CD4-positive, alpha-beta T cell (primary cell): Measurements from ENCODE around the gene JDP2. TPM values are rescaled to one million over a fixed set of nuclear protein-coding genes. Genes with fewer than 3 reads are reported as not detected.

Experiments
- ATAC-seq: fragments of 200-7000 bp; cut with Tn5 transposase; one replicate; pipeline ENCODE4 v1.10.0; 2022; ENCODE audit warnings: mild to moderate bottlenecking; ENCODE audit not compliant: poor library complexity
- CTCF ChIA-PET: fragments of 350-600 bp; sonication (Branson Sonifier 250); formaldehyde crosslinking; loops from one replicate; lab custom pipeline; 2021; ENCODE audit warnings: antibody characterized with exemption, inconsistent platforms; lab: Charles Lee
- POLR2A ChIA-PET: fragments of 350-600 bp; sonication (Branson Sonifier 250); formaldehyde crosslinking; loops from one replicate; lab custom pipeline; 2021; ENCODE audit warnings: antibody characterized with exemption, inconsistent platforms; lab: Charles Lee
- DNase-seq, 14 experiments: peaks; one replicate each; pipeline ENCODE4 v3.0.0-alpha.2; 2013 to 2020; ENCODE audit warnings: mixed read lengths in 2 of 14
- H3K27ac ChIP-seq, 2 donors: one replicate each; pipeline versions ENCODE4 v1.5.1 to v1.7.0; 2013; ENCODE audit warnings: low read length in 2 of 2, low read depth in 1 of 2, mild to moderate bottlenecking in 1 of 2
- H3K27me3 ChIP-seq, 2 experiments: 1 replicate in 1 of 2; 2 replicates in 1 of 2; pipeline versions ENCODE4 v1.6.1 to v1.7.0; 2013; ENCODE audit warnings: low read length in 2 of 2, control low read depth in 1 of 2, mild to moderate bottlenecking in 1 of 2, moderate library complexity in 1 of 2; ENCODE audit not compliant: insufficient read depth in 2 of 2, control insufficient read depth in 1 of 2
- H3K36me3 ChIP-seq: one replicate; pipeline ENCODE4 v1.6.1; 2013; ENCODE audit warnings: low read length, control low read depth; ENCODE audit not compliant: insufficient read depth
- H3K4me1 ChIP-seq: one replicate; pipeline ENCODE4 v1.6.1; 2013; ENCODE audit warnings: low read length, control low read depth; ENCODE audit not compliant: insufficient read depth
- H3K4me3 ChIP-seq: one replicate; pipeline ENCODE4 v1.5.1; 2013; ENCODE audit warnings: mild to moderate bottlenecking, low read length, moderate library complexity
- H3K9me3 ChIP-seq, 2 experiments: 1 replicate in 1 of 2; 2 replicates in 1 of 2; pipeline versions ENCODE4 v1.6.1 to v1.7.0; 2013; ENCODE audit warnings: low read length in 2 of 2, mild to moderate bottlenecking in 2 of 2, control low read depth in 1 of 2, moderate library complexity in 1 of 2; ENCODE audit not compliant: control insufficient read depth in 1 of 2, insufficient read depth in 1 of 2
- H3K27ac Mint-ChIP-seq: one replicate; pipeline ENCODE4 v1.8.0; 2020; ENCODE audit warnings: mixed read lengths
- H3K27me3 Mint-ChIP-seq: one replicate; pipeline ENCODE4 v1.8.0; 2021; ENCODE audit warnings: mixed read lengths
- H3K36me3 Mint-ChIP-seq: one replicate; pipeline ENCODE4 v1.8.0; 2021; ENCODE audit warnings: low read depth, mixed read lengths
- H3K4me1 Mint-ChIP-seq: one replicate; pipeline ENCODE4 v1.8.0; 2021; ENCODE audit warnings: low read depth, mixed read lengths
- H3K4me3 Mint-ChIP-seq: one replicate; pipeline ENCODE4 v1.8.0; 2020; ENCODE audit warnings: mild to moderate bottlenecking, mixed read lengths
- H3K9me3 Mint-ChIP-seq: one replicate; pipeline ENCODE4 v1.8.0; 2020; ENCODE audit warnings: mixed read lengths
- CTCF ChIP-seq: fragments of 200-600 bp; IDR thresholded peaks from one replicate; pipeline ENCODE4 v1.8.0; 2022; ENCODE audit warnings: antibody characterized with exemption, mild to moderate bottlenecking
- intact Hi-C, 2 experiments: fragments of 100-400 bp; cut with DNase I in 1 of 2; cut with micrococcal nuclease in 1 of 2; formaldehyde crosslinking; loops; one replicate each; pipeline versions ENCODE4 v1.15.1 to v1.9.0; 2023 to 2025; cut with DNase I, micrococcal nuclease
- total RNA-seq, 174 experiments: library from RNA in 2 of 174; stranded (reverse) in 2 of 174; gene quantifications; one replicate each; pipeline ENCODE4 v1.2.3 and lab custom pipeline; 2021 to 2026

The JDP2 gene
- total RNA-seq, 2 experiments from 2014 or later, result 1.1 to 1.2 TPM

- ChIA-PET CTCF (interaction anchor here (0.9 kb wide), 1 partner anchor 10 kb away, joined by 3 read pairs; no protein-coding TSS in a partner anchor), POLR2A (no interaction called here)
- intact Hi-C loops, result no loop called here
- Mint-ChIP-seq H3K36me3 (no peaks in the 10 kb centered on the region), H3K27me3 (no peaks in the 10 kb centered on the region), H3K4me1 (no peaks in the 10 kb centered on the region), H3K27ac (no peak overlapping the region), H3K9me3 (no peaks in the 10 kb centered on the region), H3K4me3 (no peak overlapping the region)
- no peak overlapping the region for H3K4me3 ChIP-seq
- no peaks in the 10 kb centered on the region for H3K36me3 ChIP-seq
- peaks cover 0 to 5% of the 10 kb centered on the region in 2 experiments for H3K9me3 ChIP-seq
- H3K27me3 ChIP-seq, result no peaks in the 10 kb centered on the region
- ATAC-seq, result no peak
- no peak overlapping the region for H3K27ac ChIP-seq
- no peak for DNase-seq
- no peak for TF ChIP-seq CTCF
- H3K4me1 ChIP-seq, result peaks cover 10% of the 10 kb centered on the region
Measured at GRCh38 chr14:75402867-75403413, 24.9 kb upstream of the JDP2 start.

GRCh38 chr14:75404847-75405246 lies 23.0 kb upstream of the JDP2 start:
- H3K27ac ChIP-seq, result no peak overlapping the region
- intact Hi-C loops, result no loop called here
- H3K36me3 Mint-ChIP-seq, result no peaks in the 10 kb centered on the region
- no peak overlapping the region for H3K27ac Mint-ChIP-seq
- no peaks in the 10 kb centered on the region for H3K27me3 ChIP-seq
- H3K4me3 Mint-ChIP-seq, result no peak overlapping the region
- peaks cover 0 to 5% of the 10 kb centered on the region in 2 experiments for H3K9me3 ChIP-seq
- no peak for DNase-seq
- peaks cover 6% of the 10 kb centered on the region for H3K4me1 ChIP-seq
- H3K36me3 ChIP-seq, result no peaks in the 10 kb centered on the region
- CTCF ChIA-PET, result interaction anchor here (0.6 kb wide), 1 partner anchor 71 kb away, joined by 3 read pairs; no protein-coding TSS in a partner anchor
- H3K4me3 ChIP-seq, result no peak overlapping the region
- POLR2A ChIA-PET, result no interaction called here
- no peak for TF ChIP-seq CTCF
- H3K27me3 Mint-ChIP-seq, result no peaks in the 10 kb centered on the region
- H3K4me1 Mint-ChIP-seq, result no peaks in the 10 kb centered on the region
- H3K9me3 Mint-ChIP-seq, result no peaks in the 10 kb centered on the region
- ATAC-seq, result no peak

- H3K9me3 Mint-ChIP-seq, result no peaks in the 10 kb centered on the region
- no peaks in the 10 kb centered on the region for H3K4me1 ChIP-seq
- peaks cover 0 to 5% of the 10 kb centered on the region in 2 experiments for H3K9me3 ChIP-seq
- H3K36me3 ChIP-seq, result no peaks in the 10 kb centered on the region
- no peak overlapping the region for H3K4me3 ChIP-seq
- intact Hi-C loops, result no loop called here
- no peaks in the 10 kb centered on the region for H3K27me3 ChIP-seq
- H3K36me3 Mint-ChIP-seq, result no peaks in the 10 kb centered on the region
- POLR2A ChIA-PET, result no interaction called here
- ATAC-seq (no peak), DNase-seq (no peak)
- no peak overlapping the region for H3K4me3 Mint-ChIP-seq
- H3K27ac Mint-ChIP-seq, result no peak overlapping the region
- H3K27ac ChIP-seq, result no peak overlapping the region
- no peaks in the 10 kb centered on the region for H3K27me3 Mint-ChIP-seq
- H3K4me1 Mint-ChIP-seq, result no peaks in the 10 kb centered on the region
- TF ChIP-seq CTCF, result no peak
- CTCF ChIA-PET, result no interaction called here
Measured at GRCh38 chr14:75406102-75406501, 21.7 kb upstream of the JDP2 start.
